PFSK-1 (cell line): ENCODE results near the gene GABARAP.

Experiments used
- FOXP2 ChIP-seq: optimal IDR thresholded peaks from 2 replicates; pipeline ENCODE3; 2011; ENCODE audit warnings: borderline replicate concordance, control low read depth, inconsistent platforms; ENCODE audit not compliant: insufficient read depth; ENCODE audit errors: extremely low read length, extremely low read depth
- POLR2AphosphoS5 ChIP-seq: IDR thresholded peaks from 2 replicates; pipeline ENCODE4 v1.6.1; 2012; ENCODE audit warnings: low read depth, mild to moderate bottlenecking, control low read depth, low read length, moderate library complexity
- SIN3A ChIP-seq: IDR thresholded peaks from 2 replicates; pipeline ENCODE4 v1.6.1; 2012; ENCODE audit warnings: mild to moderate bottlenecking, low read length, moderate library complexity, borderline replicate concordance; ENCODE audit not compliant: insufficient read depth
- TAF1 ChIP-seq: IDR thresholded peaks from 2 replicates; pipeline ENCODE4 v1.6.1; 2012; ENCODE audit warnings: low read length, control low read depth, borderline replicate concordance; ENCODE audit not compliant: insufficient read depth
- TF ChIP-seq, protein P1 (sequence below), 2 experiments: IDR thresholded peaks; 2 replicates each; pipeline versions ENCODE4 v1.6.1 to v1.8.0; 2011 to 2012; ENCODE audit warnings: low read depth in 2 of 2, low read length in 2 of 2, control low read depth in 1 of 2, inconsistent platforms in 1 of 2, mild to moderate bottlenecking in 1 of 2, moderate library complexity in 1 of 2; ENCODE audit not compliant: insufficient read depth in 1 of 2

The GABARAP gene

DNA sequence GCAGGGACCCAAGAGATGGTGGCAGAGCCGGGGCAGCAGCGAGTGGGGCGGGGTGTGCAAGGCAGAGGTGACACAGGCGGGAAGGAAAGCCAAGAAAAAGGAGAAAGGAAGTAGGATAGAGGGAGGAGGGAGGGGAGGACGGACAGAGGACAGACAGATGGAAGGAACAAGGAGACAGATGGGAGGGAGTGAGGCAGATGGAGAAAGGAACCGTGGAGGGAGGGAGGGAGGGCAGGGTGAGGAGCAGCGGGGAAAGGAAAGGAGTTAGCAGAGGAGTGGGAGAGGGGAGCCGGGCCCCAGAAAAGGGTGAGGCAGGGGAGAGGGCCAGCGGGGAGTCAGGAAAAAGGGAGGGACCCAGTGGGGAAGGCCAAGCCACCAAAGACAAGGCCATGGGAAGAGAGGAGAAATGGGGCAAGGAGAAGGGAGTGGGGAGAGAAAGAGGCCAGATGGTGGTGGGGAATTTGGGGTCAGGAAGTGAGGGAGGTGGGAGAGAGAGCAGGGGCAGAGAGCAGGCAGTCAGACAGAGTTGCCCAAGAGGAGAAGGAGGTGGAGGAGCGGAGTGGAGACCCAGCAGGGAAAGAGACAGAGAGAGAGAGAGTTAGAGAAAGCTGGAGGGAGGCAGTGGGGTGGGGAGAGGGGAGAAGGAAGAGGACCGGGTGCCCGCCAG lies 49.8 kb downstream of the GABARAP start:
- TF ChIP-seq, protein P1, sequence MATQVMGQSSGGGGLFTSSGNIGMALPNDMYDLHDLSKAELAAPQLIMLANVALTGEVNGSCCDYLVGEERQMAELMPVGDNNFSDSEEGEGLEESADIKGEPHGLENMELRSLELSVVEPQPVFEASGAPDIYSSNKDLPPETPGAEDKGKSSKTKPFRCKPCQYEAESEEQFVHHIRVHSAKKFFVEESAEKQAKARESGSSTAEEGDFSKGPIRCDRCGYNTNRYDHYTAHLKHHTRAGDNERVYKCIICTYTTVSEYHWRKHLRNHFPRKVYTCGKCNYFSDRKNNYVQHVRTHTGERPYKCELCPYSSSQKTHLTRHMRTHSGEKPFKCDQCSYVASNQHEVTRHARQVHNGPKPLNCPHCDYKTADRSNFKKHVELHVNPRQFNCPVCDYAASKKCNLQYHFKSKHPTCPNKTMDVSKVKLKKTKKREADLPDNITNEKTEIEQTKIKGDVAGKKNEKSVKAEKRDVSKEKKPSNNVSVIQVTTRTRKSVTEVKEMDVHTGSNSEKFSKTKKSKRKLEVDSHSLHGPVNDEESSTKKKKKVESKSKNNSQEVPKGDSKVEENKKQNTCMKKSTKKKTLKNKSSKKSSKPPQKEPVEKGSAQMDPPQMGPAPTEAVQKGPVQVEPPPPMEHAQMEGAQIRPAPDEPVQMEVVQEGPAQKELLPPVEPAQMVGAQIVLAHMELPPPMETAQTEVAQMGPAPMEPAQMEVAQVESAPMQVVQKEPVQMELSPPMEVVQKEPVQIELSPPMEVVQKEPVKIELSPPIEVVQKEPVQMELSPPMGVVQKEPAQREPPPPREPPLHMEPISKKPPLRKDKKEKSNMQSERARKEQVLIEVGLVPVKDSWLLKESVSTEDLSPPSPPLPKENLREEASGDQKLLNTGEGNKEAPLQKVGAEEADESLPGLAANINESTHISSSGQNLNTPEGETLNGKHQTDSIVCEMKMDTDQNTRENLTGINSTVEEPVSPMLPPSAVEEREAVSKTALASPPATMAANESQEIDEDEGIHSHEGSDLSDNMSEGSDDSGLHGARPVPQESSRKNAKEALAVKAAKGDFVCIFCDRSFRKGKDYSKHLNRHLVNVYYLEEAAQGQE (IDR thresholded peaks at IDR 0.05; ENCODE audit: insufficient read depth in 1 of 2, low read depth in 2 of 2, low read length in 2 of 2) = no peak

DNA sequence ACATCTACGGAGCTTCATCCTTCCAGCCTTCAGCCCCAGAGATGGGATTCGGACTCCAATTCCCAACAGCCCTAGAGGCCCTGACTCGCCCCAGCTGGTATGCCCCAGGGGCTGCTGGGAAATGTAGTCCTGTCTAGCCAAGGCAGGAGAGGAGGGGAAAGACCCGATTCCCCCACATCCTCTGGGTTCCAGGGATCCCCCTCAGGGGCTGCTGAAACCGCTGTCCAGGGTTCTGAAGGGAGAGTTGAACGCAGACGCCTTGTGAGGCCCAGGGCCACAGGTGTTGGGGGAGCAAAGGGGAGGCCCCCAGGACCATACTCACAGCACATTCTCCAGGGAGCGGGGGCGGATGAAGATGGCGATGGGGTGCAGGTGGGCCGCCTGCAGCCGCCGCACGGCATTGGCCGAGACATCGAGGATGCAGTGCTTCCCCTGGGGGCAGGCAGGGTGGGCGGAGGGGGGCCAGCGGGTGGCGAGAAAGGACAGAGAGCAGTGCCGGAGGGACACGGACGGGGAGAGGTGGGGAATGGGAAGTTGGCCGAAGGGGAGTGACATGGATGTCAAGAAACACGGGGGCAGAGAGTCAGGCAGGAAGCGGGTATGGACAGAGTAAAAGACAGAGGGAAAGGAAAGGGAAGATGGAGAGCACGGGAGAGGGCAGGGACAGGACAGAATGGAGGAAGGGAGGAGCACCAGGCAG lies 50.5 kb downstream of the GABARAP start:
- no peak for TF ChIP-seq SIN3A
- TF ChIP-seq, protein P1 (IDR thresholded peaks at IDR 0.05; ENCODE audit: insufficient read depth in 1 of 2, low read depth in 2 of 2, low read length in 2 of 2) = peak; percentile 71 to 87

DNA sequence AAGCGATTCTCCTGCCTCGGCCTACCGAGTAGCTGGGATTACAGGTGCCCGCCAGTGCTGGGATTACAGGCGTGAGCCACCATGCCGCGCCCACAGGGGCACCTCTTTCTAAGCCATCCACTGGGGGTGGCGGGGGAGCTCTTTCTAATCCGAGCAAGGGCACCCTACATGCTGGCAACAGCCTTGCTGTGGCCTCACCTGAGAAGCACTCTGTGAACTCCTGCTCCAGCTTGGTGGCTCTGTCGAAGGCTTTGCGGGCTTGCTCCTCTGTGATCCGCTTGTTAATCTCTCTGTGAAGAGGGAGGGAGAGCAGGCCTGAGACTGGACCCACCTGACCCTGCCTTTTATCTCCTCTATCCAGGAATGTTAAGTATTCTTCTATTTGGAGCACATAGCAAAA lies 51.2 kb downstream of the GABARAP start:
- TF ChIP-seq SIN3A = no peak
- TF ChIP-seq TAF1 = no peak
- no peak for TF ChIP-seq POLR2AphosphoS5
- TF ChIP-seq, protein P1 (IDR thresholded peaks at IDR 0.05; ENCODE audit: insufficient read depth in 1 of 2, low read depth in 2 of 2, low read length in 2 of 2) = no peak
- no peak for TF ChIP-seq FOXP2

DNA sequence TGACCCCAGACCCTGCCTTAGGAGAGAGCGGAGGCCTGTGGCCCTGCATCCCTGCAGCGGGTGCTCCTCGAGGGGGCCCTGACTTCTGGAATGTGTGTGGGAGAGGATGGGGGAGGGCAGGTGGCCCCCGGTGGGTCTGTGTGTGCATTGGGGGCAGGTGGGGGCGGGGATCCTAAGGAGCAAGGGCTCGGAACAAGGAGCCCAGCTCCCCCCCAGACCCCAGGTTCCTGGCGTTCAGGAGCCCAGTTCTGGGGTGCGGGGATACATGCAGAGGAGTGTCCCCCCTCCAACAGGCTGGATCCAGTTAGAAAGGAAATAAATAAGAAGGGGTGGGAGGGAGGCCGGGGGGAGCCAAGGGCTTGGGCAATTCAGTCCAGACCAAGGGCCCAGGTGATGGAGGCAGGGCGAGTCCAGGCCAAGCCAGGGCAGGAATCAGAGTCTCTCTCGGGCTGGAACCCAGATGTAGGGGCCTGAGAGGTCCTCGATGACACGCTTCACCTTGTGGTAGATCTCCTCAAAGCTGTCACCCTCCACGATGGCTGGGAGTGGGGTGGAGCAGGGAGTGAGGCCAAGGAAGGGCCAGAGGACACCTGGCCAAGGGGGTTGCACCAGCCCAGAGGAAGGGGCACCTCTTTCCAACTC lies 51.9 kb downstream of the GABARAP start:
- no peak for TF ChIP-seq POLR2AphosphoS5
- TF ChIP-seq SIN3A = no peak
- TF ChIP-seq, protein P1 (IDR thresholded peaks at IDR 0.05; ENCODE audit: insufficient read depth in 1 of 2, low read depth in 2 of 2, low read length in 2 of 2) = no peak
- TF ChIP-seq FOXP2 = no peak
- no peak for TF ChIP-seq TAF1
